ENCODE measurements around the gene FIBCD1.

FIBCD1 gene

GRCh38 chr9:130930804-130931349, 8.2 kb downstream of the FIBCD1 start:
- TF ChIP-seq GATA3 (IDR thresholded peaks at IDR 0.05; ENCODE audit: low read depth, low read length) (no peak), GATA2 (IDR thresholded peaks at IDR 0.05; ENCODE audit: low read depth, low read length) (no peak)

- TF ChIP-seq GATA2 (IDR thresholded peaks at IDR 0.05; ENCODE audit: low read depth, low read length) (no peak), GATA3 (IDR thresholded peaks at IDR 0.05; ENCODE audit: low read depth, low read length) (no peak)
Observed at GRCh38 chr9:130930132-130930803, 8.8 kb downstream of the FIBCD1 start.

GRCh38 chr9:130929571-130930038, 9.4 kb downstream of the FIBCD1 start:
- TF ChIP-seq GATA2 (IDR thresholded peaks at IDR 0.05; ENCODE audit: low read depth, low read length) (no peak), GATA3 (IDR thresholded peaks at IDR 0.05; ENCODE audit: low read depth, low read length) (no peak)

- no peak for TF ChIP-seq GATA2 (IDR thresholded peaks at IDR 0.05; ENCODE audit: low read depth, low read length)
- no peak for TF ChIP-seq GATA3 (IDR thresholded peaks at IDR 0.05; ENCODE audit: low read depth, low read length)
Observed at GRCh38 chr9:130927995-130928900, 10.8 kb downstream of the FIBCD1 start.

- TF ChIP-seq GATA3 (IDR thresholded peaks at IDR 0.05; ENCODE audit: low read depth, low read length) (no peak), GATA2 (IDR thresholded peaks at IDR 0.05; ENCODE audit: low read depth, low read length) (no peak)
Observed at GRCh38 chr9:130927338-130927737, 11.7 kb downstream of the FIBCD1 start.

- no peak for TF ChIP-seq GATA3 (IDR thresholded peaks at IDR 0.05; ENCODE audit: low read depth, low read length)
- no peak for TF ChIP-seq GATA2 (IDR thresholded peaks at IDR 0.05; ENCODE audit: low read depth, low read length)
Observed at GRCh38 chr9:130925050-130925678, 13.9 kb downstream of the FIBCD1 start.

GRCh38 chr9:130924448-130924788, 14.6 kb downstream of the FIBCD1 start:
- no peak for TF ChIP-seq GATA2 (IDR thresholded peaks at IDR 0.05; ENCODE audit: low read depth, low read length)
- no peak for TF ChIP-seq GATA3 (IDR thresholded peaks at IDR 0.05; ENCODE audit: low read depth, low read length)

GRCh38 chr9:130923611-130924447, 15.2 kb downstream of the FIBCD1 start:
- no peak for TF ChIP-seq GATA2 (IDR thresholded peaks at IDR 0.05; ENCODE audit: low read depth, low read length)
- TF ChIP-seq GATA3 (IDR thresholded peaks at IDR 0.05; ENCODE audit: low read depth, low read length) = no peak

GRCh38 chr9:130922893-130923610, 16.0 kb downstream of the FIBCD1 start:
- TF ChIP-seq GATA2 (IDR thresholded peaks at IDR 0.05; ENCODE audit: low read depth, low read length) = no peak

GRCh38 chr9:130921989-130922892, 16.8 kb downstream of the FIBCD1 start:
- no peak for TF ChIP-seq GATA2 (IDR thresholded peaks at IDR 0.05; ENCODE audit: low read depth, low read length)
- no peak for TF ChIP-seq GATA3 (IDR thresholded peaks at IDR 0.05; ENCODE audit: low read depth, low read length)

GRCh38 chr9:130921300-130921988, 17.6 kb downstream of the FIBCD1 start:
- no peak for TF ChIP-seq GATA3 (IDR thresholded peaks at IDR 0.05; ENCODE audit: low read depth, low read length)
- no peak for TF ChIP-seq GATA2 (IDR thresholded peaks at IDR 0.05; ENCODE audit: low read depth, low read length)
